CD14-positive monocyte (primary cell): ENCODE measurements around the gene FGA. TPM values are rescaled to one million over a fixed set of nuclear protein-coding genes. Genes with fewer than 3 reads are reported as not detected.

Experiments
- DNase-seq, 3 donors: peaks; one replicate each; pipeline ENCODE4 v3.0.0-alpha.2; 2011 to 2022
- H2AFZ ChIP-seq: 2 replicates; pipeline ENCODE4 v1.6.0; 2012; ENCODE audit warnings: mild to moderate bottlenecking, low read depth, low read length, inconsistent platforms; ENCODE audit not compliant: insufficient read depth, poor library complexity, severe bottlenecking
- H3K27ac ChIP-seq, 2 donors: 1 replicate in 1 of 2; 2 replicates in 1 of 2; pipeline ENCODE4 v1.5.1; 2012 to 2013; ENCODE audit warnings: low read length in 2 of 2, control low read depth in 1 of 2, inconsistent platforms in 1 of 2, low read depth in 1 of 2, mild to moderate bottlenecking in 1 of 2
- H3K27me3 ChIP-seq, 2 donors: one replicate each; pipeline versions ENCODE4 v1.6.0 to v1.6.1; 2011 to 2013; ENCODE audit warnings: low read length in 2 of 2; ENCODE audit not compliant: control insufficient read depth in 2 of 2, insufficient read depth in 2 of 2
- H3K36me3 ChIP-seq, 2 donors: replicated peaks in 1 of 2; 1 replicate in 1 of 2; 2 replicates in 1 of 2; pipeline versions ENCODE4 v1.5.1 to v1.6.1; 2012 to 2013; ENCODE audit warnings: low read length in 2 of 2, control low read depth in 1 of 2, inconsistent platforms in 1 of 2, mild to moderate bottlenecking in 1 of 2; ENCODE audit not compliant: insufficient read depth in 2 of 2, control insufficient read depth in 1 of 2
- H3K4me1 ChIP-seq, 2 donors: 1 replicate in 1 of 2; 2 replicates in 1 of 2; pipeline versions ENCODE4 v1.5.1 to v1.6.1; 2012 to 2013; ENCODE audit warnings: low read length in 2 of 2, control low read depth in 1 of 2, inconsistent platforms in 1 of 2, mild to moderate bottlenecking in 1 of 2, moderate library complexity in 1 of 2; ENCODE audit not compliant: insufficient read depth in 2 of 2, control insufficient read depth in 1 of 2
- H3K4me2 ChIP-seq: replicated peaks from 2 replicates; pipeline ENCODE3; 2012; ENCODE audit warnings: low read length, moderate library complexity, mild to moderate bottlenecking; ENCODE audit not compliant: poor library complexity, severe bottlenecking; ENCODE audit errors: extremely low read depth
- H3K4me3 ChIP-seq, 3 experiments: fragments of 200-600 bp in 1 of 3; sonication (generic) in 1 of 3; replicated peaks in 1 of 3; 1 replicate in 2 of 3; 2 replicates in 1 of 3; pipeline ENCODE4 v1.5.1; 2011 to 2013; ENCODE audit warnings: low read length in 3 of 3, mild to moderate bottlenecking in 3 of 3, control low read depth in 2 of 3, low read depth in 2 of 3, inconsistent platforms in 1 of 3, moderate library complexity in 1 of 3
- H3K79me2 ChIP-seq: 2 replicates; pipeline ENCODE4 v1.6.0; 2012; ENCODE audit warnings: mild to moderate bottlenecking, control low read depth, inconsistent platforms, low read length, moderate library complexity; ENCODE audit not compliant: insufficient read depth
- H3K9ac ChIP-seq: 2 replicates; pipeline ENCODE4 v1.6.0; 2017; ENCODE audit warnings: low read length, mild to moderate bottlenecking; ENCODE audit not compliant: insufficient read depth, poor library complexity, severe bottlenecking
- H3K9me3 ChIP-seq, 2 donors: replicated peaks in 1 of 2; 1 replicate in 1 of 2; 2 replicates in 1 of 2; pipeline versions ENCODE4 v1.5.1 to v1.6.1; 2012 to 2013; ENCODE audit warnings: low read length in 2 of 2, control low read depth in 1 of 2; ENCODE audit not compliant: control insufficient read depth in 1 of 2, insufficient read depth in 1 of 2
- H4K20me1 ChIP-seq: 2 replicates; pipeline ENCODE4 v1.6.0; 2012; ENCODE audit warnings: mild to moderate bottlenecking, low read length, control low read depth, moderate library complexity; ENCODE audit not compliant: insufficient read depth
- H3K27ac Mint-ChIP-seq, 7 donors: one replicate each; pipeline ENCODE4 v1.8.0; 2020; ENCODE audit warnings: mild to moderate bottlenecking in 7 of 7, mixed read lengths in 7 of 7, moderate library complexity in 6 of 7, inconsistent platforms in 2 of 7
- H3K27me3 Mint-ChIP-seq, 3 donors: one replicate each; pipeline ENCODE4 v1.8.0; 2021 to 2022; ENCODE audit warnings: low read depth in 3 of 3, mild to moderate bottlenecking in 3 of 3, mixed read lengths in 3 of 3, moderate library complexity in 3 of 3, inconsistent platforms in 1 of 3
- H3K36me3 Mint-ChIP-seq, 2 donors: one replicate each; pipeline ENCODE4 v1.8.0; 2020; ENCODE audit warnings: mixed read lengths in 2 of 2, inconsistent platforms in 1 of 2, mild to moderate bottlenecking in 1 of 2
- H3K4me1 Mint-ChIP-seq: one replicate; pipeline ENCODE4 v1.8.0; 2020; ENCODE audit warnings: mild to moderate bottlenecking, mixed read lengths
- H3K4me3 Mint-ChIP-seq, 2 donors: one replicate each; pipeline ENCODE4 v1.8.0; 2020; ENCODE audit warnings: mild to moderate bottlenecking in 2 of 2, mixed read lengths in 2 of 2, moderate library complexity in 1 of 2
- H3K9me3 Mint-ChIP-seq, 7 donors: one replicate each; pipeline ENCODE4 v1.8.0; 2020 to 2022; ENCODE audit warnings: mixed read lengths in 7 of 7, mild to moderate bottlenecking in 6 of 7, moderate library complexity in 6 of 7, inconsistent platforms in 2 of 7
- CTCF ChIP-seq: fragments of 200-600 bp; IDR thresholded peaks from one replicate; pipeline ENCODE4 v1.8.0; 2022; ENCODE audit warnings: antibody characterized with exemption, mild to moderate bottlenecking
- WGBS: methylation state at CpG from one replicate; pipeline ENCODE4 v1.1.5; 2013; ENCODE audit warnings: missing lambda C conversion rate; ENCODE audit not compliant: insufficient coverage; 5-methylcytosine and 5-hydroxymethylcytosine counted together
- intact Hi-C, 2 donors: fragments of 100-400 bp; cut with micrococcal nuclease; formaldehyde crosslinking; loops; one replicate each; pipeline versions ENCODE4 v1.15.0 to v1.15.1; 2023
- polyA plus RNA-seq, 3 donors: library from polyadenylated mRNA; depleted of rRNA in 1 of 3; unstranded in 2 of 3; stranded (reverse) in 1 of 3; fragments of 300-500 nt in 2 of 3; fragments of >200 nt in 1 of 3; fragmentation: Illumina TruSeq in 2 of 3; gene quantifications; 1 replicate in 2 of 3; 2 replicates in 1 of 3; pipeline ENCODE4 v1.2.3, GENCODE V29; 2012 to 2021

The FGA gene
- polyA plus RNA-seq, 3 donors, result not detected

- no peak overlapping the region for H3K27ac Mint-ChIP-seq
- H3K9me3 Mint-ChIP-seq, result no peaks in the 10 kb centered on the region
- intact Hi-C loops, result no loop called here
- no peak for DNase-seq
- peaks cover 0 to 1% (median 0%) of the 10 kb centered on the region in 3 donors for H3K27me3 Mint-ChIP-seq
- H3K4me3 Mint-ChIP-seq, result no peak overlapping the region
- H3K4me1 ChIP-seq, result no peaks in the 10 kb centered on the region
- no peak overlapping the region for H3K4me3 ChIP-seq
- H3K4me1 Mint-ChIP-seq, result no peaks in the 10 kb centered on the region
- H3K36me3 Mint-ChIP-seq, result no peaks in the 10 kb centered on the region
- H4K20me1 ChIP-seq, result no peaks in the 10 kb centered on the region
- no peaks in the 10 kb centered on the region for H3K36me3 ChIP-seq
- no peak overlapping the region for H3K9ac ChIP-seq
- H3K9me3 ChIP-seq, result no peaks in the 10 kb centered on the region
- no peak for TF ChIP-seq CTCF
- H3K4me2 ChIP-seq, result no peak overlapping the region
- H3K27ac ChIP-seq, result no peak overlapping the region
- no peak overlapping the region for H2AFZ ChIP-seq
- H3K27me3 ChIP-seq, result no peaks in the 10 kb centered on the region
- WGBS, result no CpG with 5 or more reads among the region's 3 CpGs
- no peaks in the 10 kb centered on the region for H3K79me2 ChIP-seq
Observed at GRCh38 chr4:154608361-154609252, 18.1 kb upstream of the FGA start.

DNA sequence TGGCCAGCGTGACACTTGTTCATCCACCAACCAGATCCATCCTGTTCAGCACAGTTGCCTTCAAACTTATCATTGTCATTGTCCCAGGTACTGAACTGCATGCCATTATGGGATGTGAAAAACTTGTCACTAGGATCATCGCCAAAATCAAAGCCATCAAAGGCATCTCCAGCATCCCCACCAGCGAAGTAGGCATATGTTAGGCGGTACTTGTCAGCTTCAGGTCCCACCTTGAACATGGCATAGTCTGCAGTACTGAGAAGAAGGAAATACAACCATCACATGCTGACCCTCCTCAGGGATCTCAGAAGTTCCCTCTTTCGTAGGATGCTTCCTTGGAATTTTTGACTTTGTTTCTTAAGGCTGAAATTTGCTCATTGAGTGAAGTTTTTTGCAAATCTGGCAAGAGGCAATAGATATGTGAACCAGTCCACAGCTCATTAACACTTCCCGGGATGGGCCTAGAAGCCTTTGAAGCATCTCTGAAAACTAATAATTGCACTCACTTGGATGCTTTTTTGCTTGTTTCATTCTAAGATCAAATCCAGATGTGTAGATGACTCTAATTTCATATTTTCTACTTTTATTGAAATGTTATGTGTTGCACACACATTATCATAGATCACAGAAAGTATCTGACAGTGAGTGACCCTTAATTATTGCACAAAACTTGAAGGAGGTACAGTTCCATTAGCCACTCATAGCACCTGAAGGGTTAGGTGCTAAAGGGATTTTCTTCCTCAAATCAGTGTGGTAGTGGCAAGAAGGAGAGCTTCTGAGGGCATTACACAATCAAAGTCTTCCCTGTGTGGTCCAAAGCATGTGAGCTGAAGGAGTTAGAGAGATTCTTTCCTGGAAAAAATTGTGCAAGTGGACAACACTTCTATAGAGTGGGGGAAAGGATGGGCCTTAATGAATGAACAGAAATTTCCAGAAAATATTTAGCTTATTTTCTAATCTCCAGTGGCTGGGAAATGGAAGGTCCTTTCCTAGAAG, 16.5 kb upstream of the FGA start:
- no peak for TF ChIP-seq CTCF

More for the DNA sequence above, 16.5 kb upstream of the FGA start:
- Histone ChIP-seq H4K20me1 (no peaks in the 10 kb centered on the region), H2AFZ (no peak overlapping the region), H3K9ac (no peak overlapping the region), H3K36me3 (no peaks in the 10 kb centered on the region), H3K4me1 (no peaks in the 10 kb centered on the region), H3K4me2 (no peak overlapping the region), H3K4me3 (no peak overlapping the region), H3K27ac (no peak overlapping the region), H3K79me2 (no peaks in the 10 kb centered on the region), H3K27me3 (no peaks in the 10 kb centered on the region), H3K9me3 (no peaks in the 10 kb centered on the region)
- intact Hi-C loops, result no loop called here
- H3K36me3 Mint-ChIP-seq, result no peaks in the 10 kb centered on the region
- DNase-seq, result no peak
- no peaks in the 10 kb centered on the region for H3K4me1 Mint-ChIP-seq
- H3K4me3 Mint-ChIP-seq, result no peak overlapping the region
- peaks cover 0 to 1% (median 0%) of the 10 kb centered on the region in 3 donors for H3K27me3 Mint-ChIP-seq
- H3K9me3 Mint-ChIP-seq, result no peaks in the 10 kb centered on the region
- WGBS, result 85% methylated on average over 2 of the region's 6 CpGs
- H3K27ac Mint-ChIP-seq, result no peak overlapping the region
